H9 (cell line): ENCODE data around the gene FEZF2. TPM values are rescaled to one million over a fixed set of nuclear protein-coding genes. Genes with fewer than 3 reads are reported as not detected.

Experiments used
- DNase-seq: peaks from one replicate; pipeline ENCODE4 v3.0.0-alpha.2; 2017
- H2AFZ ChIP-seq: one replicate; pipeline ENCODE4 v1.6.1; 2013; ENCODE audit warnings: mild to moderate bottlenecking, low read length, control low read depth, moderate library complexity
- H2AK5ac ChIP-seq: 2 replicates; pipeline ENCODE4 v1.6.1; 2013; ENCODE audit warnings: low read length, control low read depth, mixed read lengths; ENCODE audit not compliant: insufficient read length
- H2BK120ac ChIP-seq: one replicate; pipeline ENCODE4 v1.6.1; 2013; ENCODE audit warnings: low read depth, mild to moderate bottlenecking, low read length, control low read depth, inconsistent platforms; ENCODE audit not compliant: poor library complexity, severe bottlenecking
- H2BK12ac ChIP-seq: 2 replicates; pipeline ENCODE4 v1.6.1; 2013; ENCODE audit warnings: low read length, control low read depth, mixed read lengths, low read depth; ENCODE audit not compliant: insufficient read length
- H2BK15ac ChIP-seq: 2 replicates; pipeline ENCODE4 v1.6.1; 2013; ENCODE audit warnings: low read depth, low read length, control low read depth
- H2BK20ac ChIP-seq: one replicate; pipeline ENCODE4 v1.6.1; 2013; ENCODE audit warnings: low read depth, mild to moderate bottlenecking, low read length, control low read depth, inconsistent platforms; ENCODE audit not compliant: poor library complexity, severe bottlenecking
- H2BK5ac ChIP-seq: 2 replicates; pipeline ENCODE4 v1.6.1; 2013; ENCODE audit warnings: low read length, control low read depth, mixed read lengths; ENCODE audit not compliant: insufficient read length
- H3K14ac ChIP-seq: 2 replicates; pipeline ENCODE4 v1.6.1; 2013; ENCODE audit warnings: low read length, control low read depth; ENCODE audit not compliant: insufficient read depth
- H3K18ac ChIP-seq: 2 replicates; pipeline ENCODE4 v1.6.1; 2013; ENCODE audit warnings: low read depth, mild to moderate bottlenecking, mixed read lengths, low read length, control low read depth; ENCODE audit not compliant: insufficient read length
- H3K23ac ChIP-seq: 2 replicates; pipeline ENCODE4 v1.6.1; 2013; ENCODE audit warnings: low read length, control low read depth, mixed read lengths, low read depth; ENCODE audit not compliant: insufficient read length
- H3K23me2 ChIP-seq: 2 replicates; pipeline ENCODE4 v1.6.1; 2013; ENCODE audit warnings: low read depth, mild to moderate bottlenecking, mixed read lengths, low read length, control low read depth; ENCODE audit not compliant: insufficient read length, poor library complexity, severe bottlenecking
- H3K27ac ChIP-seq: 2 replicates; pipeline ENCODE4 v1.5.1; 2013; ENCODE audit warnings: low read length, control low read depth, mixed read lengths, low read depth; ENCODE audit not compliant: insufficient read length
- H3K27me3 ChIP-seq: 2 replicates; pipeline ENCODE4 v1.6.1; 2013; ENCODE audit warnings: low read length, control low read depth, inconsistent platforms; ENCODE audit not compliant: insufficient read depth
- H3K4ac ChIP-seq: 2 replicates; pipeline ENCODE4 v1.6.1; 2013; ENCODE audit warnings: low read depth, mild to moderate bottlenecking, control low read depth, inconsistent platforms, low read length, moderate library complexity
- H3K4me1 ChIP-seq: 2 replicates; pipeline ENCODE4 v1.6.1; 2013; ENCODE audit warnings: low read length, control low read depth, inconsistent platforms; ENCODE audit not compliant: insufficient read depth
- H3K4me2 ChIP-seq: 2 replicates; pipeline ENCODE4 v1.6.1; 2013; ENCODE audit warnings: low read length, control low read depth, mixed read lengths; ENCODE audit not compliant: insufficient read length, insufficient read depth
- H3K56ac ChIP-seq: 2 replicates; pipeline ENCODE4 v1.6.1; 2013; ENCODE audit warnings: low read depth, mild to moderate bottlenecking, mixed read lengths, low read length, control low read depth; ENCODE audit not compliant: insufficient read length
- H3K79me1 ChIP-seq: 2 replicates; pipeline ENCODE4 v1.6.1; 2013; ENCODE audit warnings: low read depth, mild to moderate bottlenecking, moderate library complexity, low read length, control low read depth, inconsistent platforms; ENCODE audit not compliant: insufficient read depth, poor library complexity, severe bottlenecking
- H3K79me2 ChIP-seq: 2 replicates; pipeline ENCODE4 v1.6.1; 2013; ENCODE audit warnings: low read length, control low read depth, inconsistent platforms; ENCODE audit not compliant: insufficient read depth
- H3K9ac ChIP-seq: 2 replicates; pipeline ENCODE4 v1.6.1; 2013; ENCODE audit warnings: low read length, control low read depth, mixed read lengths; ENCODE audit not compliant: insufficient read length; ENCODE audit errors: extremely low read depth
- H3K9me3 ChIP-seq: one replicate; pipeline ENCODE4 v1.6.1; 2013; ENCODE audit warnings: low read depth, low read length, inconsistent platforms; ENCODE audit not compliant: control insufficient read depth
- H3T11ph ChIP-seq: one replicate; pipeline ENCODE4 v1.6.1; 2013; ENCODE audit warnings: mild to moderate bottlenecking, low read length, control low read depth, inconsistent platforms
- H4K20me1 ChIP-seq: one replicate; pipeline ENCODE4 v1.6.1; 2013; ENCODE audit not compliant: control insufficient read depth, insufficient read length, insufficient read depth
- H4K5ac ChIP-seq: 2 replicates; pipeline ENCODE4 v1.6.1; 2013; ENCODE audit warnings: low read depth, mild to moderate bottlenecking, mixed read lengths, low read length, control low read depth; ENCODE audit not compliant: insufficient read length
- H4K8ac ChIP-seq: replicated peaks from 2 replicates; pipeline ENCODE4 v1.6.1; 2013; ENCODE audit warnings: low read length, control low read depth, mixed read lengths, low read depth; ENCODE audit not compliant: insufficient read length
- H4K91ac ChIP-seq: 2 replicates; pipeline ENCODE4 v1.6.1; 2013; ENCODE audit warnings: low read depth, mild to moderate bottlenecking, moderate library complexity, mixed read lengths, low read length, control low read depth; ENCODE audit not compliant: insufficient read length
- H3K27ac Mint-ChIP-seq, 3 experiments: 2 replicates in 2 of 3; 3 replicates in 1 of 3; pipeline ENCODE4 v1.8.0; 2020 to 2021; ENCODE audit warnings: mixed read lengths in 3 of 3, mild to moderate bottlenecking in 1 of 3, moderate library complexity in 1 of 3
- H3K27me3 Mint-ChIP-seq: 2 replicates; pipeline ENCODE4 v1.8.0; 2021; ENCODE audit warnings: low read depth, mild to moderate bottlenecking, moderate library complexity, mixed read lengths
- H3K36me3 Mint-ChIP-seq, 3 experiments: 2 replicates in 2 of 3; 3 replicates in 1 of 3; pipeline ENCODE4 v1.8.0; 2020 to 2021; ENCODE audit warnings: low read depth in 3 of 3, mixed read lengths in 3 of 3; ENCODE audit not compliant: insufficient read depth in 1 of 3
- H3K4me1 Mint-ChIP-seq, 2 experiments: 2 replicates each; pipeline ENCODE4 v1.8.0; 2020; ENCODE audit warnings: mixed read lengths in 2 of 2
- H3K4me3 Mint-ChIP-seq, 2 experiments: 2 replicates in 1 of 2; 3 replicates in 1 of 2; pipeline ENCODE4 v1.8.0; 2020 to 2021; ENCODE audit warnings: mild to moderate bottlenecking in 2 of 2, mixed read lengths in 2 of 2, moderate library complexity in 1 of 2
- H3K9me3 Mint-ChIP-seq, 2 experiments: 2 replicates in 1 of 2; 3 replicates in 1 of 2; pipeline ENCODE4 v1.8.0; 2020; ENCODE audit warnings: mild to moderate bottlenecking in 2 of 2, mixed read lengths in 2 of 2, moderate library complexity in 1 of 2
- CTCF ChIP-seq: fragments of 200-600 bp; sonication (generic); conservative IDR thresholded peaks from 3 replicates; pipeline ENCODE4 v1.8.0; 2021; ENCODE audit warnings: antibody characterized with exemption, mild to moderate bottlenecking
- WGBS: extraction: QIAGEN DNeasy Blood & Tissue Kit; methylation state at CpG from one replicate; pipeline ENCODE4 v1.1.7; 2013; ENCODE audit warnings: missing lambda C conversion rate, low lambda C conversion rate, mixed read lengths; ENCODE audit not compliant: insufficient read length; ENCODE audit errors: extremely low coverage; 5-methylcytosine and 5-hydroxymethylcytosine counted together
- total RNA-seq: library from RNA; stranded (reverse); gene quantifications from 2 replicates; pipeline ENCODE4 v1.2.1, GENCODE V29; 2021

Gene FEZF2
- total RNA-seq, 1 experiment from 2014 or later: 0.11 TPM

GRCh38 chr3:62361824-62362223 is 11.5 kb downstream of the FEZF2 start:
- Histone ChIP-seq H4K5ac (no peak overlapping the region), H3K4me1 (no peaks in the 10 kb centered on the region; the same call in 1 of the 2 replicates), H3K9me3 (no peaks in the 10 kb centered on the region), H2BK20ac (no peak overlapping the region), H3K79me1 (no peaks in the 10 kb centered on the region), H3K27ac (no peak overlapping the region), H4K20me1 (no peaks in the 10 kb centered on the region), H3K23ac (no peak overlapping the region), H3K79me2 (no peaks in the 10 kb centered on the region), H3K56ac (no peak overlapping the region), H3K4ac (no peak overlapping the region), H4K91ac (no peak overlapping the region), H3K9ac (no peak overlapping the region), H2BK120ac (no peak overlapping the region), H3K18ac (no peak overlapping the region), H2BK12ac (no peak overlapping the region), H2BK5ac (no peak overlapping the region), H2AK5ac (no peak overlapping the region), H2BK15ac (no peak overlapping the region), H3K14ac (no peak overlapping the region), H3T11ph (no peak overlapping the region), H3K4me2 (no peak overlapping the region), H2AFZ (no peak overlapping the region), H3K27me3 (peaks cover 29% of the 10 kb centered on the region), H4K8ac (no peak overlapping the region), H3K23me2 (peaks cover 4% of the 10 kb centered on the region)
- no CpG with 5 or more reads among the region's 3 CpGs for WGBS
- no peaks in the 10 kb centered on the region for H3K9me3 Mint-ChIP-seq
- TF ChIP-seq CTCF: no peak
- H3K4me1 Mint-ChIP-seq: peaks cover 21 to 25% of the 10 kb centered on the region in 2 experiments
- no peak overlapping the region for H3K27ac Mint-ChIP-seq
- H3K27me3 Mint-ChIP-seq: peaks cover 45% of the 10 kb centered on the region
- H3K4me3 Mint-ChIP-seq: no peak overlapping the region
- H3K36me3 Mint-ChIP-seq: no peaks in the 10 kb centered on the region
- DNase-seq: peak; percentile 52
